Activated T-helper 1 cell treated with Interleukin-2 at 50 U/mL for 16 hours (primary cell): Measurements from ENCODE around the gene EPGN.

ENCODE experiments used
- DNase-seq: peaks from one replicate; pipeline ENCODE4 v3.0.0-alpha.2; 2020; ENCODE audit warnings: low read depth

EPGN gene

GRCh38 chr4:74308215-74308614 lies at the start of gene EPGN:
Gene EPGN, plus strand, starts transcription at chr4:74308470. Its CDS starts 64 bp downstream, at chr4:74308534.
- no peak for DNase-seq

GRCh38 chr4:74258963-74259362 lies 49.3 kb upstream of the EPGN start:
- no peak for DNase-seq

- no peak for DNase-seq
Measured at GRCh38 chr4:74260036-74260435, 48.2 kb upstream of the EPGN start.

GRCh38 chr4:74262522-74262921 lies 45.7 kb upstream of the EPGN start:
- DNase-seq: no peak

GRCh38 chr4:74263551-74263950 lies 44.7 kb upstream of the EPGN start:
- no peak for DNase-seq

GRCh38 chr4:74266081-74266480 lies 42.2 kb upstream of the EPGN start:
- DNase-seq: no peak

- DNase-seq: no peak
Measured at GRCh38 chr4:74267998-74268606, 40.2 kb upstream of the EPGN start.

GRCh38 chr4:74268643-74269042 lies 39.6 kb upstream of the EPGN start:
- DNase-seq: no peak

GRCh38 chr4:74278490-74278889 lies 29.8 kb upstream of the EPGN start:
- no peak for DNase-seq

- DNase-seq: no peak
Measured at GRCh38 chr4:74279716-74280115, 28.6 kb upstream of the EPGN start.

GRCh38 chr4:74282926-74283325 lies 25.3 kb upstream of the EPGN start:
- DNase-seq: no peak

GRCh38 chr4:74283614-74284013 lies 24.7 kb upstream of the EPGN start:
- DNase-seq: no peak

- DNase-seq: no peak
Measured at GRCh38 chr4:74284053-74284452, 24.2 kb upstream of the EPGN start.

GRCh38 chr4:74287164-74287563 lies 21.1 kb upstream of the EPGN start:
- DNase-seq: no peak

GRCh38 chr4:74287791-74288190 lies 20.5 kb upstream of the EPGN start:
- no peak for DNase-seq

GRCh38 chr4:74291471-74291870 lies 16.8 kb upstream of the EPGN start:
- no peak for DNase-seq

GRCh38 chr4:74292111-74292870 lies 16.0 kb upstream of the EPGN start:
- no peak for DNase-seq

GRCh38 chr4:74293558-74293957 lies 14.7 kb upstream of the EPGN start:
- no peak for DNase-seq

- DNase-seq: no peak
Measured at GRCh38 chr4:74294681-74295080, 13.6 kb upstream of the EPGN start.

- DNase-seq: no peak
Measured at GRCh38 chr4:74297539-74297938, 10.7 kb upstream of the EPGN start.

- no peak for DNase-seq
Measured at GRCh38 chr4:74304095-74304625, 4.1 kb upstream of the EPGN start.

GRCh38 chr4:74305000-74305399 lies 3.3 kb upstream of the EPGN start:
- no peak for DNase-seq

- no peak for DNase-seq
Measured at GRCh38 chr4:74307170-74307569, 1.1 kb upstream of the EPGN start.

GRCh38 chr4:74309223-74309622 lies 953 bp downstream of the EPGN start:
- no peak for DNase-seq
